ENCODE data around the gene ATP9B. TPM values are rescaled to one million over a fixed set of nuclear protein-coding genes. Genes with fewer than 3 reads are reported as not detected.

The ATP9B gene
- total RNA-seq, 2 experiments from 2014 or later = 61.9 to 63.5 TPM

GRCh38 chr18:79361766-79362522 is 292.8 kb downstream of the ATP9B start:
- no peaks in the 10 kb centered on the region for H3K4me1 ChIP-seq (ENCODE audit: insufficient read depth, low read length)
- no peak for TF ChIP-seq CTCF (IDR thresholded peaks at IDR 0.05)
- intact Hi-C loops (cut with DNase I, micrococcal nuclease) = no loop called here
- peaks cover 46% of the 10 kb centered on the region for H3K36me3 ChIP-seq (ENCODE audit: insufficient read depth, low read length)
- Mint-ChIP-seq H3K4me1 (ENCODE audit: low read depth) (no peaks in the 10 kb centered on the region), H3K9me3 (no peaks in the 10 kb centered on the region), H3K27me3 (no peaks in the 10 kb centered on the region), H3K27ac (no peak overlapping the region), H3K4me3 (no peak overlapping the region), H3K36me3 (ENCODE audit: low read depth) (peaks cover 74% of the 10 kb centered on the region)
- H3K4me3 ChIP-seq (ENCODE audit: low read length) = no peak overlapping the region
- ATAC-seq (ENCODE audit: poor library complexity) (no peak), DNase-seq (no peak)
- no peak overlapping the region for H3K27ac ChIP-seq (ENCODE audit: low read depth in 1 of 2, low read length in 2 of 2)
- POLR2A ChIA-PET = no interaction called here
- CTCF ChIA-PET = no interaction called here
- no peaks in the 10 kb centered on the region for H3K9me3 ChIP-seq (ENCODE audit: control insufficient read depth in 1 of 2, insufficient read depth in 1 of 2, low read length in 2 of 2)
- H3K27me3 ChIP-seq (ENCODE audit: control insufficient read depth in 1 of 2, insufficient read depth in 2 of 2, low read length in 2 of 2) = no peaks in the 10 kb centered on the region

- peaks cover 14% of the 10 kb centered on the region for H3K4me1 ChIP-seq (ENCODE audit: insufficient read depth, low read length)
- H3K9me3 ChIP-seq (ENCODE audit: control insufficient read depth in 1 of 2, insufficient read depth in 1 of 2, low read length in 2 of 2) = no peaks in the 10 kb centered on the region
- no peak for DNase-seq
- intact Hi-C loops (cut with DNase I, micrococcal nuclease) = no loop called here
- Mint-ChIP-seq H3K4me3 (no peak overlapping the region), H3K36me3 (ENCODE audit: low read depth) (peaks cover 54% of the 10 kb centered on the region), H3K27me3 (no peaks in the 10 kb centered on the region), H3K9me3 (no peaks in the 10 kb centered on the region), H3K4me1 (ENCODE audit: low read depth) (peaks cover 23% of the 10 kb centered on the region), H3K27ac (no peak overlapping the region)
- peaks cover 26% of the 10 kb centered on the region for H3K36me3 ChIP-seq (ENCODE audit: insufficient read depth, low read length)
- H3K27ac ChIP-seq (ENCODE audit: low read depth in 1 of 2, low read length in 2 of 2) = no peak overlapping the region
- ATAC-seq (ENCODE audit: poor library complexity) = no peak
- H3K4me3 ChIP-seq (ENCODE audit: low read length) = no peak overlapping the region
- ChIA-PET POLR2A (no interaction called here), CTCF (no interaction called here)
- no peak for TF ChIP-seq CTCF (IDR thresholded peaks at IDR 0.05)
- H3K27me3 ChIP-seq (ENCODE audit: control insufficient read depth in 1 of 2, insufficient read depth in 2 of 2, low read length in 2 of 2) = no peaks in the 10 kb centered on the region
These were observed 296.5 kb downstream of the ATP9B start for GRCh38 chr18:79365701-79366100.

GRCh38 chr18:79366177-79367094 is 297.2 kb downstream of the ATP9B start:
- H3K4me3 ChIP-seq (ENCODE audit: low read length) = no peak overlapping the region
- Mint-ChIP-seq H3K4me1 (ENCODE audit: low read depth) (peaks cover 27% of the 10 kb centered on the region), H3K9me3 (no peaks in the 10 kb centered on the region), H3K36me3 (ENCODE audit: low read depth) (peaks cover 47% of the 10 kb centered on the region), H3K4me3 (no peak overlapping the region), H3K27ac (no peak overlapping the region), H3K27me3 (no peaks in the 10 kb centered on the region)
- peaks cover 19% of the 10 kb centered on the region for H3K36me3 ChIP-seq (ENCODE audit: insufficient read depth, low read length)
- ChIA-PET CTCF (no interaction called here), POLR2A (no interaction called here)
- ATAC-seq (ENCODE audit: poor library complexity) = no peak
- no peak overlapping the region for H3K27ac ChIP-seq (ENCODE audit: low read depth in 1 of 2, low read length in 2 of 2)
- H3K4me1 ChIP-seq (ENCODE audit: insufficient read depth, low read length) = peaks cover 21% of the 10 kb centered on the region
- no peaks in the 10 kb centered on the region for H3K9me3 ChIP-seq (ENCODE audit: control insufficient read depth in 1 of 2, insufficient read depth in 1 of 2, low read length in 2 of 2)
- DNase-seq = no peak
- TF ChIP-seq CTCF (IDR thresholded peaks at IDR 0.05) = no peak
- intact Hi-C loops (cut with DNase I, micrococcal nuclease) = no loop called here
- no peaks in the 10 kb centered on the region for H3K27me3 ChIP-seq (ENCODE audit: control insufficient read depth in 1 of 2, insufficient read depth in 2 of 2, low read length in 2 of 2)

All from CD4-positive, alpha-beta T cell (primary cell).